Measurements from ENCODE around the gene CD72. TPM values are rescaled to one million over a fixed set of nuclear protein-coding genes. Genes with fewer than 3 reads are reported as not detected.
"Not testable (repeated sequence)": the region's sequence is repeated elsewhere in the genome, so short reads cannot be mapped to it uniquely, and the experiment has no call there.

The CD72 gene
- total RNA-seq, 1 donor from 2014 or later = 1.7 TPM

- not testable (repeated sequence) for DNase-seq (ENCODE audit: low read depth); H3K27me3 ChIP-seq (ENCODE audit: control insufficient read depth, insufficient read depth, low read length); H3K36me3 ChIP-seq (ENCODE audit: control insufficient read depth, insufficient read depth, low read length); H3K4me3 ChIP-seq (ENCODE audit: low read depth, low read length)
Measured at GRCh38 chr9:35579659-35580227, 38.5 kb downstream of the CD72 start.

- TF ChIP-seq CTCF (IDR thresholded peaks at IDR 0.05; ENCODE audit: insufficient read depth, low read length, poor library complexity, severe bottlenecking) = no peak
- H3K27me3 ChIP-seq (ENCODE audit: control insufficient read depth, insufficient read depth, low read length) = no peaks in the 10 kb centered on the region
- no peaks in the 10 kb centered on the region for H3K36me3 ChIP-seq (ENCODE audit: control insufficient read depth, insufficient read depth, low read length)
- H3K4me3 ChIP-seq (ENCODE audit: low read depth, low read length) = no peak overlapping the region
- DNase-seq (ENCODE audit: low read depth) = no peak
Measured at GRCh38 chr9:35579130-35579529, 39.1 kb downstream of the CD72 start.

- no peaks in the 10 kb centered on the region for H3K27me3 ChIP-seq (ENCODE audit: control insufficient read depth, insufficient read depth, low read length)
- no peak for DNase-seq (ENCODE audit: low read depth)
Measured at GRCh38 chr9:35577486-35577885, 40.7 kb downstream of the CD72 start.

GRCh38 chr9:35575478-35575877 lies 42.7 kb downstream of the CD72 start:
- no peak for DNase-seq (ENCODE audit: low read depth)
- H3K27me3 ChIP-seq (ENCODE audit: control insufficient read depth, insufficient read depth, low read length) = no peaks in the 10 kb centered on the region
- TF ChIP-seq CTCF (IDR thresholded peaks at IDR 0.05; ENCODE audit: insufficient read depth, low read length, poor library complexity, severe bottlenecking) = no peak
- H3K4me3 ChIP-seq (ENCODE audit: low read depth, low read length) = no peak overlapping the region
- no peaks in the 10 kb centered on the region for H3K36me3 ChIP-seq (ENCODE audit: control insufficient read depth, insufficient read depth, low read length)

More at GRCh38 chr9:35577486-35577885, 40.7 kb downstream of the CD72 start:
- Histone ChIP-seq H3K4me3 (ENCODE audit: low read depth, low read length) (no peak overlapping the region), H3K36me3 (ENCODE audit: control insufficient read depth, insufficient read depth, low read length) (no peaks in the 10 kb centered on the region)
- no peak for TF ChIP-seq CTCF (IDR thresholded peaks at IDR 0.05; ENCODE audit: insufficient read depth, low read length, poor library complexity, severe bottlenecking)

- Histone ChIP-seq H3K4me3 (ENCODE audit: low read depth, low read length) (no peak overlapping the region), H3K36me3 (ENCODE audit: control insufficient read depth, insufficient read depth, low read length) (no peaks in the 10 kb centered on the region), H3K27me3 (ENCODE audit: control insufficient read depth, insufficient read depth, low read length) (no peaks in the 10 kb centered on the region)
- no peak for TF ChIP-seq CTCF (IDR thresholded peaks at IDR 0.05; ENCODE audit: insufficient read depth, low read length, poor library complexity, severe bottlenecking)
- DNase-seq (ENCODE audit: low read depth) = no peak
Measured at GRCh38 chr9:35574578-35575122, 43.6 kb downstream of the CD72 start.

GRCh38 chr9:35570709-35571504 lies 47.3 kb downstream of the CD72 start:
- Histone ChIP-seq H3K27me3 (ENCODE audit: control insufficient read depth, insufficient read depth, low read length) (no peaks in the 10 kb centered on the region), H3K4me3 (ENCODE audit: low read depth, low read length) (no peak overlapping the region), H3K36me3 (ENCODE audit: control insufficient read depth, insufficient read depth, low read length) (no peaks in the 10 kb centered on the region)
- TF ChIP-seq CTCF (IDR thresholded peaks at IDR 0.05; ENCODE audit: insufficient read depth, low read length, poor library complexity, severe bottlenecking) = no peak
- DNase-seq (ENCODE audit: low read depth) = no peak

Measured in kidney epithelial cell (primary cell).